ENCODE measurements around the gene BCL11B. TPM values are rescaled to one million over a fixed set of nuclear protein-coding genes. Genes with fewer than 3 reads are reported as not detected.

The BCL11B gene
- total and polyA plus RNA-seq, 9 of the 15 experiments (the other 6 are each of a cell fraction or from before 2014, with no cell fraction given), result 0.09 TPM; not detected in 8

DNA sequence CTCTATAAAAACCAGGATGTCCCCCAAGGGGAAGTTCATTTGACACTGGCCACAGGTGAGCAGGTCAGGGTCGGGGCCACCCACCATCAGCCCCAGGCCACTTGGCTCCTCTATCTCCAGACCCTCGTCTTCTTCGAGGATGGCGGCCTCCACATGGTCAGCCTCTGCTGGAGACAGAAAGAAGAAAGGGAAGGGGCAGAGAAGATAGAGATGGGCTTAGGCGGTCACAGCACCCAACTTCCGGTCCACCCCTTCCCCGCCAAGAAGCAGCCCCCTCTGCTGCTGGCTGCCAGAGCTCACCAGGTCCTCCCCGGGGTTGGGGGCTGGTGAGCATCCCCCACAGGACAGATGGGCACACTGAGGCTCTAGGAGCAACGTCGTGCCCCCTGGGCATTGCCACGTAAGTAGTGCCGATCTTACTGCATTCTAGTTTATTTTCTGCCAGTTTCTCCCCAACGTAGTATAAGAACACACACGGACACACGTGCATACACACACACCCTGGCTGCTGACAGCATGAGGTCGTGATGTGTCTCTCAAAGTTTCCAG, 14.2 kb downstream of the BCL11B start (continued):
- no peak for TF ChIP-seq ELF2 (CRISPR knock-in tag; IDR thresholded peaks at IDR 0.05)
- no peak for TF ChIP-seq ZNF780A (CRISPR knock-in tag; IDR thresholded peaks at IDR 0.05)
- TF ChIP-seq SMARCE1 (IDR thresholded peaks at IDR 0.05), result no peak
- no peak for TF ChIP-seq ESRRA (IDR thresholded peaks at IDR 0.05; ENCODE audit: borderline replicate concordance, low read depth)
- TF ChIP-seq, protein P1, sequence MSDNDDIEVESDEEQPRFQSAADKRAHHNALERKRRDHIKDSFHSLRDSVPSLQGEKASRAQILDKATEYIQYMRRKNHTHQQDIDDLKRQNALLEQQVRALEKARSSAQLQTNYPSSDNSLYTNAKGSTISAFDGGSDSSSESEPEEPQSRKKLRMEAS (CRISPR knock-in tag; IDR thresholded peaks at IDR 0.05), result no peak

DNA sequence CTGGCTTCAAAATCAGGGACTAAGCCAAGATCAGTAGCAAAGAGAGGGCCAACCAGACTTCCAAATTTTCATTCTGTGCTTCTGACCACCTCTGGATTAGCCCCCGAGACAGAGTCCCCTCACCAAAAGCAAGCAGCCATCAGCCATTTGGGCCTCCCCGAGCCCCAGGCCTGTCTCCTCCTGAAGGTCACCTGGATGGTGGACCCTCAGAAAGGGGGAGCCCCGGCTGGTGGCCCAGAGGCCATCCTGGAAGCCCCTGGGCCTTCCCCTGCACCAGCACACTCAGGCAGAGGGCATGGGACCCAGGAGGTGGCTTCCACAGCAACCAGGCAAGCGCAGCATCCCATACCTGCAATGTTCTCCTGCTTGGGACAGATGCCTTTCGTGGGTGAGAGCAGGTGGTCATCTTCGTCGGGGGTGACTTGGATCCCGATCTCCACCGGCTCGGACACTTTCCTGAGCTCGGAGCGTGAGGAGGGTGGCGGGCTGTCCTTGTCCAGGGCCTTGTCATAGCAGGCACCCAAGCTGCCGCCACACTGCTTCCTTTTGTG, 14.8 kb downstream of the BCL11B start:
- DNase-seq (ENCODE audit: extremely low read depth in 1 of 4, low spot score in 3 of 4) (no peak), FAIRE-seq (no peak), ATAC-seq (no peak)
- H3K4me1 ChIP-seq (replicated peaks in 1 of 2; ENCODE audit: control insufficient read depth in 2 of 2, insufficient read depth in 2 of 2, low read length in 2 of 2), result no peaks in the 10 kb centered on the region
- peaks cover 0 to 55% of the 10 kb centered on the region in 2 experiments; a peak in 2 of 5 replicates for H3K27me3 ChIP-seq (ENCODE audit: control insufficient read depth in 2 of 2, insufficient read depth in 2 of 2, low read length in 2 of 2)
- no peaks in the 10 kb centered on the region for H3K9me1 ChIP-seq (ENCODE audit: control insufficient read depth, insufficient read depth, low read length)
- H3K9ac ChIP-seq (ENCODE audit: insufficient read depth in 1 of 2, low read depth in 2 of 2, low read length in 2 of 2), result no peak overlapping the region
- H3K9me3 ChIP-seq (replicated peaks; ENCODE audit: control insufficient read depth, insufficient read depth, low read depth, low read length), result no peaks in the 10 kb centered on the region
- H4K20me1 ChIP-seq (replicated peaks; ENCODE audit: control insufficient read depth, insufficient read depth, low read length), result no peaks in the 10 kb centered on the region
- CTCF ChIA-PET (ENCODE audit: low intra/inter-chr PET ratio), result no interaction called here
- H3K36me3 ChIP-seq (ENCODE audit: control insufficient read depth, insufficient read depth, low read length), result no peaks in the 10 kb centered on the region
- in situ Hi-C loops (cut with MboI), result no loop called here
- POLR2A ChIA-PET, result no interaction called here
- H2AFZ ChIP-seq (ENCODE audit: low read depth, low read length), result no peak overlapping the region
- H3K4me2 ChIP-seq (ENCODE audit: insufficient read depth, low read length), result no peak overlapping the region
- H3K79me2 ChIP-seq (ENCODE audit: control insufficient read depth, insufficient read depth, low read length), result no peaks in the 10 kb centered on the region
- TF ChIP-seq POLR3G (IDR thresholded peaks at IDR 0.05; ENCODE audit: extremely low read depth, insufficient read length, insufficient replicate concordance) (no peak), SMAD4 (CRISPR knock-in tag; conservative IDR thresholded peaks at IDR 0.05) (no peak), TAL1 (IDR thresholded peaks at IDR 0.05) (no peak)
- H3K4me3 ChIP-seq, result no peak overlapping the region
- no TSS peak for BruUV-seq (replicated peaks)
- intact Hi-C loops (cut with micrococcal nuclease), result no loop called here
- 0% methylated on average over 8 of the region's 14 CpGs for WGBS (ENCODE audit: insufficient coverage, low coverage, missing lambda C conversion rate)
- no peak overlapping the region for H3K27ac ChIP-seq (ENCODE audit: extremely low read depth, low read depth, low read length)
